H9 (cell line): ENCODE data around the gene ARHGAP15. TPM values are rescaled to one million over a fixed set of nuclear protein-coding genes. Genes with fewer than 3 reads are reported as not detected.

Experiments used
- DNase-seq: peaks from one replicate; pipeline ENCODE4 v3.0.0-alpha.2; 2017
- H2AFZ ChIP-seq: one replicate; pipeline ENCODE4 v1.6.1; 2013; ENCODE audit warnings: mild to moderate bottlenecking, low read length, control low read depth, moderate library complexity
- H2AK5ac ChIP-seq: 2 replicates; pipeline ENCODE4 v1.6.1; 2013; ENCODE audit warnings: low read length, control low read depth, mixed read lengths; ENCODE audit not compliant: insufficient read length
- H2BK120ac ChIP-seq: one replicate; pipeline ENCODE4 v1.6.1; 2013; ENCODE audit warnings: low read depth, mild to moderate bottlenecking, low read length, control low read depth, inconsistent platforms; ENCODE audit not compliant: poor library complexity, severe bottlenecking
- H2BK12ac ChIP-seq: 2 replicates; pipeline ENCODE4 v1.6.1; 2013; ENCODE audit warnings: low read length, control low read depth, mixed read lengths, low read depth; ENCODE audit not compliant: insufficient read length
- H2BK15ac ChIP-seq: 2 replicates; pipeline ENCODE4 v1.6.1; 2013; ENCODE audit warnings: low read depth, low read length, control low read depth
- H2BK20ac ChIP-seq: one replicate; pipeline ENCODE4 v1.6.1; 2013; ENCODE audit warnings: low read depth, mild to moderate bottlenecking, low read length, control low read depth, inconsistent platforms; ENCODE audit not compliant: poor library complexity, severe bottlenecking
- H2BK5ac ChIP-seq: 2 replicates; pipeline ENCODE4 v1.6.1; 2013; ENCODE audit warnings: low read length, control low read depth, mixed read lengths; ENCODE audit not compliant: insufficient read length
- H3K14ac ChIP-seq: 2 replicates; pipeline ENCODE4 v1.6.1; 2013; ENCODE audit warnings: low read length, control low read depth; ENCODE audit not compliant: insufficient read depth
- H3K18ac ChIP-seq: 2 replicates; pipeline ENCODE4 v1.6.1; 2013; ENCODE audit warnings: low read depth, mild to moderate bottlenecking, mixed read lengths, low read length, control low read depth; ENCODE audit not compliant: insufficient read length
- H3K23ac ChIP-seq: 2 replicates; pipeline ENCODE4 v1.6.1; 2013; ENCODE audit warnings: low read length, control low read depth, mixed read lengths, low read depth; ENCODE audit not compliant: insufficient read length
- H3K23me2 ChIP-seq: 2 replicates; pipeline ENCODE4 v1.6.1; 2013; ENCODE audit warnings: low read depth, mild to moderate bottlenecking, mixed read lengths, low read length, control low read depth; ENCODE audit not compliant: insufficient read length, poor library complexity, severe bottlenecking
- H3K27ac ChIP-seq: 2 replicates; pipeline ENCODE4 v1.5.1; 2013; ENCODE audit warnings: low read length, control low read depth, mixed read lengths, low read depth; ENCODE audit not compliant: insufficient read length
- H3K27me3 ChIP-seq: 2 replicates; pipeline ENCODE4 v1.6.1; 2013; ENCODE audit warnings: low read length, control low read depth, inconsistent platforms; ENCODE audit not compliant: insufficient read depth
- H3K4ac ChIP-seq: 2 replicates; pipeline ENCODE4 v1.6.1; 2013; ENCODE audit warnings: low read depth, mild to moderate bottlenecking, control low read depth, inconsistent platforms, low read length, moderate library complexity
- H3K4me1 ChIP-seq: 2 replicates; pipeline ENCODE4 v1.6.1; 2013; ENCODE audit warnings: low read length, control low read depth, inconsistent platforms; ENCODE audit not compliant: insufficient read depth
- H3K4me2 ChIP-seq: 2 replicates; pipeline ENCODE4 v1.6.1; 2013; ENCODE audit warnings: low read length, control low read depth, mixed read lengths; ENCODE audit not compliant: insufficient read length, insufficient read depth
- H3K56ac ChIP-seq: 2 replicates; pipeline ENCODE4 v1.6.1; 2013; ENCODE audit warnings: low read depth, mild to moderate bottlenecking, mixed read lengths, low read length, control low read depth; ENCODE audit not compliant: insufficient read length
- H3K79me1 ChIP-seq: 2 replicates; pipeline ENCODE4 v1.6.1; 2013; ENCODE audit warnings: low read depth, mild to moderate bottlenecking, moderate library complexity, low read length, control low read depth, inconsistent platforms; ENCODE audit not compliant: insufficient read depth, poor library complexity, severe bottlenecking
- H3K79me2 ChIP-seq: 2 replicates; pipeline ENCODE4 v1.6.1; 2013; ENCODE audit warnings: low read length, control low read depth, inconsistent platforms; ENCODE audit not compliant: insufficient read depth
- H3K9ac ChIP-seq: 2 replicates; pipeline ENCODE4 v1.6.1; 2013; ENCODE audit warnings: low read length, control low read depth, mixed read lengths; ENCODE audit not compliant: insufficient read length; ENCODE audit errors: extremely low read depth
- H3K9me3 ChIP-seq: one replicate; pipeline ENCODE4 v1.6.1; 2013; ENCODE audit warnings: low read depth, low read length, inconsistent platforms; ENCODE audit not compliant: control insufficient read depth
- H3T11ph ChIP-seq: one replicate; pipeline ENCODE4 v1.6.1; 2013; ENCODE audit warnings: mild to moderate bottlenecking, low read length, control low read depth, inconsistent platforms
- H4K20me1 ChIP-seq: one replicate; pipeline ENCODE4 v1.6.1; 2013; ENCODE audit not compliant: control insufficient read depth, insufficient read length, insufficient read depth
- H4K5ac ChIP-seq: 2 replicates; pipeline ENCODE4 v1.6.1; 2013; ENCODE audit warnings: low read depth, mild to moderate bottlenecking, mixed read lengths, low read length, control low read depth; ENCODE audit not compliant: insufficient read length
- H4K8ac ChIP-seq: replicated peaks from 2 replicates; pipeline ENCODE4 v1.6.1; 2013; ENCODE audit warnings: low read length, control low read depth, mixed read lengths, low read depth; ENCODE audit not compliant: insufficient read length
- H4K91ac ChIP-seq: 2 replicates; pipeline ENCODE4 v1.6.1; 2013; ENCODE audit warnings: low read depth, mild to moderate bottlenecking, moderate library complexity, mixed read lengths, low read length, control low read depth; ENCODE audit not compliant: insufficient read length
- H3K27ac Mint-ChIP-seq, 3 experiments: 2 replicates in 2 of 3; 3 replicates in 1 of 3; pipeline ENCODE4 v1.8.0; 2020 to 2021; ENCODE audit warnings: mixed read lengths in 3 of 3, mild to moderate bottlenecking in 1 of 3, moderate library complexity in 1 of 3
- H3K27me3 Mint-ChIP-seq: 2 replicates; pipeline ENCODE4 v1.8.0; 2021; ENCODE audit warnings: low read depth, mild to moderate bottlenecking, moderate library complexity, mixed read lengths
- H3K36me3 Mint-ChIP-seq, 3 experiments: 2 replicates in 2 of 3; 3 replicates in 1 of 3; pipeline ENCODE4 v1.8.0; 2020 to 2021; ENCODE audit warnings: low read depth in 3 of 3, mixed read lengths in 3 of 3; ENCODE audit not compliant: insufficient read depth in 1 of 3
- H3K4me1 Mint-ChIP-seq, 2 experiments: 2 replicates each; pipeline ENCODE4 v1.8.0; 2020; ENCODE audit warnings: mixed read lengths in 2 of 2
- H3K4me3 Mint-ChIP-seq, 2 experiments: 2 replicates in 1 of 2; 3 replicates in 1 of 2; pipeline ENCODE4 v1.8.0; 2020 to 2021; ENCODE audit warnings: mild to moderate bottlenecking in 2 of 2, mixed read lengths in 2 of 2, moderate library complexity in 1 of 2
- H3K9me3 Mint-ChIP-seq, 2 experiments: 2 replicates in 1 of 2; 3 replicates in 1 of 2; pipeline ENCODE4 v1.8.0; 2020; ENCODE audit warnings: mild to moderate bottlenecking in 2 of 2, mixed read lengths in 2 of 2, moderate library complexity in 1 of 2
- WGBS: extraction: QIAGEN DNeasy Blood & Tissue Kit; methylation state at CpG from one replicate; pipeline ENCODE4 v1.1.7; 2013; ENCODE audit warnings: missing lambda C conversion rate, low lambda C conversion rate, mixed read lengths; ENCODE audit not compliant: insufficient read length; ENCODE audit errors: extremely low coverage; 5-methylcytosine and 5-hydroxymethylcytosine counted together
- total RNA-seq: library from RNA; stranded (reverse); gene quantifications from 2 replicates; pipeline ENCODE4 v1.2.1, GENCODE V29; 2021
- TF ChIP-seq, protein P1 (sequence below): fragments of 200-600 bp; sonication (generic); conservative IDR thresholded peaks from 3 replicates; pipeline ENCODE4 v1.8.0; 2021; ENCODE audit warnings: antibody characterized with exemption, mild to moderate bottlenecking

ARHGAP15 gene
- total RNA-seq, 1 experiment from 2014 or later = not detected

DNA sequence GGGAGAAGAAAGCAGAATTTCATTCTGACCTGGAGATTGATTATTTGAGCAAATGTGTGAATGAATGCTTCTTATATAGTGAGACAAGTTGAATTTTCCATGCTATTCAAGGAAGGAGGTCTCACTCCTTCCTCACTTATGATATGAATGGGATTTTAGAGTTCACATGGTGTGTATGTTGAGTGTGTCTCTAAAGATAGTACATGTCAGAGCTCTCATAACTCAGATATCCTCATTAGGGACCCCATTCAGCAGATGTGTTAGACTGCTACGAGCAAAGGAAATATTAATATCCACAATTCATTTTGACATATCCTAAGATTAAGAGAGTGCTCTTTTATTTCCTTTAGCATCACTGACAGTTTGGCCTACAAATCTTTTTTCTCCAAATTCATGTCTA, 368.5 kb downstream of the ARHGAP15 start:
- Histone ChIP-seq H2AK5ac (no peak overlapping the region), H3K4me1 (no peaks in the 10 kb centered on the region), H3K18ac (no peak overlapping the region), H4K5ac (no peak overlapping the region), H3K56ac (no peak overlapping the region), H2BK20ac (no peak overlapping the region), H2AFZ (no peak overlapping the region), H3K27ac (no peak overlapping the region), H3K4me2 (no peak overlapping the region), H2BK15ac (no peak overlapping the region), H3K23me2 (no peaks in the 10 kb centered on the region), H3K14ac (no peak overlapping the region), H4K91ac (no peak overlapping the region), H3K79me2 (no peaks in the 10 kb centered on the region), H4K8ac (no peak overlapping the region), H2BK12ac (no peak overlapping the region), H3K4ac (no peak overlapping the region), H3T11ph (no peak overlapping the region), H3K79me1 (no peaks in the 10 kb centered on the region), H3K23ac (no peak overlapping the region), H4K20me1 (no peaks in the 10 kb centered on the region), H3K9me3 (no peaks in the 10 kb centered on the region), H3K9ac (no peak overlapping the region), H3K27me3 (no peaks in the 10 kb centered on the region), H2BK120ac (no peak overlapping the region), H2BK5ac (no peak overlapping the region)
- no CpG with 5 or more reads among the region's 1 CpG for WGBS
- no peaks in the 10 kb centered on the region for H3K27me3 Mint-ChIP-seq
- H3K36me3 Mint-ChIP-seq = peaks cover 2 to 8% (median 3%) of the 10 kb centered on the region in 3 experiments; a peak in 4 of 7 replicates
- H3K4me3 Mint-ChIP-seq = no peak overlapping the region
- TF ChIP-seq, protein P1, sequence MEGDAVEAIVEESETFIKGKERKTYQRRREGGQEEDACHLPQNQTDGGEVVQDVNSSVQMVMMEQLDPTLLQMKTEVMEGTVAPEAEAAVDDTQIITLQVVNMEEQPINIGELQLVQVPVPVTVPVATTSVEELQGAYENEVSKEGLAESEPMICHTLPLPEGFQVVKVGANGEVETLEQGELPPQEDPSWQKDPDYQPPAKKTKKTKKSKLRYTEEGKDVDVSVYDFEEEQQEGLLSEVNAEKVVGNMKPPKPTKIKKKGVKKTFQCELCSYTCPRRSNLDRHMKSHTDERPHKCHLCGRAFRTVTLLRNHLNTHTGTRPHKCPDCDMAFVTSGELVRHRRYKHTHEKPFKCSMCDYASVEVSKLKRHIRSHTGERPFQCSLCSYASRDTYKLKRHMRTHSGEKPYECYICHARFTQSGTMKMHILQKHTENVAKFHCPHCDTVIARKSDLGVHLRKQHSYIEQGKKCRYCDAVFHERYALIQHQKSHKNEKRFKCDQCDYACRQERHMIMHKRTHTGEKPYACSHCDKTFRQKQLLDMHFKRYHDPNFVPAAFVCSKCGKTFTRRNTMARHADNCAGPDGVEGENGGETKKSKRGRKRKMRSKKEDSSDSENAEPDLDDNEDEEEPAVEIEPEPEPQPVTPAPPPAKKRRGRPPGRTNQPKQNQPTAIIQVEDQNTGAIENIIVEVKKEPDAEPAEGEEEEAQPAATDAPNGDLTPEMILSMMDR = no peak
- H3K27ac Mint-ChIP-seq = no peak overlapping the region
- H3K9me3 Mint-ChIP-seq = peaks cover 3 to 4% of the 10 kb centered on the region in 2 experiments; a peak in 4 of 5 replicates
- DNase-seq = no peak
- peaks cover 0 to 4% of the 10 kb centered on the region in 2 experiments; a peak in 2 of 4 replicates for H3K4me1 Mint-ChIP-seq
